HG03342 (cell line): ENCODE results near the gene C11orf24.
A peak's percentile ranks its signal among the peaks of the same experiment; 100 is the strongest.

Experiments
- ATAC-seq: cut with Tn5 transposase; IDR thresholded peaks from one replicate; pipeline ENCODE4 v1.9.1; 2021; ENCODE audit warnings: mild to moderate bottlenecking, moderate library complexity; ENCODE audit not compliant: unreplicated experiment

Gene C11orf24

GRCh38 chr11:68271781-68272608 lies at the start of gene C11orf24:
Gene C11orf24, minus strand, starts transcription at chr11:68271973. Its CDS starts 8,206 bp downstream, at chr11:68263767.
- ATAC-seq = peak; percentile 77

- ATAC-seq = no peak
Measured at GRCh38 chr11:68317147-68317785, 45.5 kb upstream of the C11orf24 start.

GRCh38 chr11:68315171-68315920 lies 43.6 kb upstream of the C11orf24 start:
- no peak for ATAC-seq

DNA sequence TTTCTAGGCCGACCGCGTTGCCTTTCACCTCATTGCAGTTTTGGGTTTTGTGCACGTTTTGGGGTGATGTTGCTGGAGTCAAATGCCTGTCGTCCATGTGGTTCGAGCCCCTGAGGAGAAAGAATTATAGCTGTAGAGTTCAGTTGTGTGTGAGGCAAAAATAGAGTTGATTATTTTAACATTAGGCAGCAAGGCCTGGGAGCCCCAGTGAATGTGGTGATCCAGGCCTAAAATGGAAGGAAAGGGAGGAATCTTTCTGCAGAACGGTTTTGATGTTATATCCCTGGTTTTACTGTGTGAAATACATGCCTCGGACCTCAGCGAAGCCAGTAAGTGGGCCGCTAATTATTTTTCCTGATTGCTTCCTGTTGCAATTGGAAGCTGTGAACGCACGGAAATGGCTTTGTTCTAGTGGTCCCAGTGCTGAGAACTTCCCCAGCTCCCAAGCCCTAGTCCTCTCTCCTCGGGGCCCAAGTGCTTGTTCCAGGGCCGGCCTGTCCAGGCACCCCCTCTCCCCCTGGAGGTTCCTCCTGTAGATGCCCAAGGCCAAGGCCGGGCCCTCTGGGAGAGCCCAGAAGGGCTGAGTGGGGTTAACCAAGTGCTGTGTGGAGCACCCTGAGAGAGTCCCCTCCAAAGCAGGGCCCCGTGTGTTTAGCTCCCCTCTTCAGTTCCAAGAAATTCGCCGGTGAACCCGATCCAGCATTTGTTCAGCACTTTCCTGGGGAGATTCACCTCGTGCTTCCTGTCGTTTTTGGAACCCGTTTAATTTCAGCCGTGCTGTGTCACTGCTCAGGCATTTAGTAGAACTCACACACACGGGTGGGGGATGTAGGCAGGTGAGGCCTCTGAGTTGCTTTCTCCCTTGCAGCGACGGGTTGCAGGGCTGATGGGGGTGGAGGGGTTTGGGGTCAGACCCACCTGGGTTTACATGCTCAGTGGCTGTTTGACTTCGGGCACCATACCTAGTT lies 42.7 kb upstream of the C11orf24 start:
- no peak for ATAC-seq

GRCh38 chr11:68313574-68314202 lies 41.9 kb upstream of the C11orf24 start:
- no peak for ATAC-seq

DNA sequence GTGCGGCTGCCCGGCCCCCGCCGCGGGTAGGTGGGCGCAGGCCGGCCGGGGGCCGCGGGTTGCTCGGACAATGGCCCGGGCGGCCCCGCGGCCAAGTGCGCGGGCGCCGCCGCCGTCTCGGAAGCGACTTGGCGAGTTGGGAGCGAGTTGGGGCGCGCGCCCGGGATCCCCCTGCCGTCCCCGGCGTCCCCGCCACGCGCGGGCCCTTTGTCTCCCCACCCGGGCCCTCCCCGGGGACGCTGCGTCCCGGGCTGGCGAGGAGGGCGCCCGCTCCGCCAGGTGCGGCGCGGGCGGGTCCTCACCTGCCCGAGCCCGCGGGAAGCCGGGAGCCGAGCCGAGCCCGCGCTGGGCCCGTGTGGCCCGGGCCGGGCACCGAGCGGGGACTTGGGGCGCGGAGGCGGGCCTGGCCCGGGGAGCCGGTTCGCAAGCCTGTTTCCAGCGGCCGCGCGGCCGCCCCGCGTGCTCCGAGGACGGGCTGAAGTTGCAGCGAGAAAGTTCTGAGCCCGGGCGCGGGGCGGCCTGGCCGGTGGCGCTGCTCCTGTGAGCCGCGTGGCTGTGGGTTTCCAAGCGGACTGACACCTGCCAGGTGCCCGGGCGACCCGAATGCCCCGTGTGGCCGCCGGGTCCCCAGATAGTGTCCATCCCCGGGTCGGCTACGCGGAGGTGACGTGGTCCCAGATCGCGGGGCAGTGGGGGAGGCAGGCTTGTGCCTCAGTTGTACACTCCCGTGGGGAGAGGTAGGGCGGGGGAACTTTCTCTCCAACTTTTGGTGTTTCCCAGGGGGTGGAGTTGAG lies 41.2 kb upstream of the C11orf24 start:
- ATAC-seq = no peak

- no peak for ATAC-seq
Measured at GRCh38 chr11:68312117-68312779, 40.5 kb upstream of the C11orf24 start, which contains the start of gene LRP5. Gene LRP5, plus strand, starts transcription at chr11:68312591. Its CDS starts 124 bp downstream, at chr11:68312715.

DNA sequence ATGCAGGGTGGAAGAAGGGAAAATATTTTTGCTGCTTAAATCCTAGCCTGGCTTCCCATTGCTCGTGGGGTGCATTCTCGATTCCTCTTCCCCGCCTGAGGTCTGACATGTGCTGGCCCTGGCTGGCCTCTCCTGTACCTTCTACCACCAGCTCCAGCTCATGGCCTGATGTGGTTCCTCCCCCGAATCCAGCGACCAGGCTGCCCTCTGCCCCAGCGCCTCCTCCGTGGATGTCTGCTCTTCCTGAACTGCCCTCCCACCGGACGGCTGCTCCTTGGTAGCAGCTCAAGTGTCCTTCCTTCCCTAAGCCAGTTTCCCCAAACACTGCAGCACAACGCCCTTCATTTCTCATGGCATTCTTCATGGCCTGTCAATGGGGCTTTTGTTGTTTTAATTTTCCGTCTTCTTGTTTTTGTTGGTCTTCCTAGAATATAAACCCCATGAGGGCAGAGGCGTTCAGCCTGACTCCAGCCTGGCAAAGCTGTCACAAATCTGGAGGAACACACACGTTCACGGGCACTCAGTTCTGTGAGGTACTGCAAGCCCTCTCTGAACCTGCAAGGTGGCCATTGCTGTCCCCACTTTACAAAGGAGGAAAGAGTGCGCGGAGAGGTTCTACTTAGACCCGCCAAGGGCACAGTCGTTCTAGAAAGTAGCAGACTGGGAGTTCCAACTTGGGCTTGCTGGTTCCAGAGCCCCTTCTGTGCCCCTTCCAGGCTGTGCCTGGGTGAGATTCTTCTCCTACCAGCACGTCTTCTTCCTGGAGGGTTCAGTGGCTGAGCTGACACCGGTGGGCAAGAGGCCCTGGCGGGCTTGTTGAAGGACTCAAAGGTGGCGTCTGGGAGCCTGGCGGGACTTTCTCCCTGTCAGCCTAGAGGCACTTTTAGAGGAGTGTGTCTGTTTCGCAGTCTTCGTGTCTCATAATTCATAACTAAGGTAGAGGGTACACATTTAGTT lies 39.7 kb upstream of the C11orf24 start:
- no peak for ATAC-seq

- ATAC-seq = no peak
Measured at GRCh38 chr11:68309621-68310185, 37.9 kb upstream of the C11orf24 start.

GRCh38 chr11:68308068-68308467 lies 36.3 kb upstream of the C11orf24 start:
- ATAC-seq = no peak

- no peak for ATAC-seq
Measured at GRCh38 chr11:68306636-68307035, 34.9 kb upstream of the C11orf24 start.

DNA sequence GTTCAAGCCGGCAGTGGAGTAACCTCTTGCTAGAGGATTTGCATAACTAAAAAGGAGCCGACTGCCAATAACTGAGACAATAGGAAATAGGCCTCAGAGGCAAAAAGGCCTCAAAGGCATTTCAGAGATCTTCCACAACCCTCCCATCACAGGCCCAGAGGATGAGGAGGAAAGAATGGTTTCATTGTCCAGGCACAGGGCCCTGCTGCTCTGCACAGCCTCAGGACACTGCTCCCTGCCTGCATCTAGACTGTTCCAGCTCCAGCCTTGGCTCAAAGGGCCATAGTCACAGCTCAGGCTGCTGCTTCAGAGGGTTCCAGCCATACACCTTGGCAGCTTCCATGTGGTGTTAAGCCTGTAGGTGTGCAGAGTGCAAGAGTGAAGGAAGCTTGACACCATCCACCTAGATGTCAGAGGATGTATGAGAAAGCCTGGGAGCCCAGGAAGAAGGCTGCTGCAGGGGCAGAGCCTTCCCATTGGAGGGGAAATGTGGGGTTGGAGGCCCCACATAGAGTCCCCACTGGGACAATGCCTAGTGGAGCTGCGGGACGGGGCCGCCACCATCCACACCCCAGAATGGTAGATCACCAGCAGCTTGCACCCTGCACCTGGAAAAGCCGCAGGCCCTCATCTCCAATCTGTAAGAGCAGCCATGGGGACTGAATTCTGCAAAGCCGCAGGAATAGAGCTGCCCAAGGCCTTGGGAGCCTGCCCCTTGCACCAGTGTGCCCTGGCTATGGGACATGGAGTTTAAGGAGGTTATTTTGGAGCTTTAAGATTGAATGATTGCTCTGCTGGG lies 32.4 kb upstream of the C11orf24 start:
- ATAC-seq = no peak

DNA sequence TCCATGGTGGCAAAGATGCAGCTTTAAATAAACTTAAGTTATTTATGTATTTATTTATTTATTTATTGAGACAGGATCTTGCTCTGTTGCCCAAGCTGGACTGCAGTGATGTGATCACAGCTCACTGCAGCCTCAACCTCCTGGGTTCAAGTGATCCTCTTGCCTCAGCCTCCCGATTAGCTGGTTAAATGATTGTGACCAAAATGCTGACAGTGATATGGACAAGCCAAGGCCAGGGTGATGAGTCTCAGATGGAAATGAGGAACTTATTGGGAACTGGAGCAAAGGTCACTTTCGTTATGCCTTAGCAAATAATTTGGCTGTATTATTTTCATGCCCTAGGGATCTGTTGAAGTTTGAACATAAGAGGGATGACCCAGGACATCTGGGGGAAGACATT lies 31.3 kb upstream of the C11orf24 start:
- no peak for ATAC-seq

- no peak for ATAC-seq
Measured at GRCh38 chr11:68302670-68303069, 30.9 kb upstream of the C11orf24 start.

DNA sequence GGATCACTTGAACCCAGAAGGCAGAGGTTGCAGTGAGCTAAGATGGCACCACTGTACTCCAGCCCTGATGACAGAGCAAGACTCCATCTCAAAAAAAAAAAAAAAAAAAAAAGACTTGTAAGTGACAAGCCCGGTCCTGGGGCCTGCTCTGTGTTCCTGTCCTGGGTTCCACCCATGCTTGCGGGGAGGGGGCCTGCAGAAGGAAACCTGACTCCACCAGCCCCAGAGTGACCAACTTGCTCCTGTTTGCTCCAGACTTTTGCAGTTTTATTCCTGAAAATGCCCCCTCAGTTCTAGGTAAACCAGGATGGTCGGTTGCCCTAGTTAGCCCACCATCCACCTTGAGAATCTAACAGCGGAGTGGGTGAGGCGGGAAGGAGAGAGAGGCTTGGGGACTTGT lies 30.5 kb upstream of the C11orf24 start:
- ATAC-seq = no peak

GRCh38 chr11:68300076-68300830 lies 28.5 kb upstream of the C11orf24 start:
- ATAC-seq = no peak
